ENCODE measurements around the gene HS2ST1. TPM values are rescaled to one million over a fixed set of nuclear protein-coding genes. Genes with fewer than 3 reads are reported as not detected.

The HS2ST1 gene
- polyA plus RNA-seq, 1 experiment, result 22.4 TPM

DNA sequence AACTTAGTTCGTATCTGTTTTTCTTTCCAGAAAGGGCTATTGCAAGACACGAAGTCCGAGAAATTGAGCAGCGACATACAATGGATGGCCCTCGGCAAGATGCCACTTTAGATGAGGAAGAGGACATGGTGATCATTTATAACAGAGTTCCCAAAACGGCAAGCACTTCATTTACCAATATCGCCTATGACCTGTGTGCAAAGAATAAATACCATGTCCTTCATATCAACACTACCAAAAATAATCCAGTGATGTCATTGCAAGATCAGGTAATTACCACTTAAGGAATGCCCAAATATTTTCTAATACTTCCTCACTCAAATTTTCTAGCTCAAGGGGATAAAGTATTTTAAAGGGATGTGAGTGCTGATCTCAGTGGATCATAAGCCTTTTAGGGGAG lies 158.5 kb downstream of the HS2ST1 start:
- POLR2A ChIA-PET, result no interaction called here
- no peak for DNase-seq (ENCODE audit: low read depth, low spot score)
- TF ChIP-seq, protein P1, sequence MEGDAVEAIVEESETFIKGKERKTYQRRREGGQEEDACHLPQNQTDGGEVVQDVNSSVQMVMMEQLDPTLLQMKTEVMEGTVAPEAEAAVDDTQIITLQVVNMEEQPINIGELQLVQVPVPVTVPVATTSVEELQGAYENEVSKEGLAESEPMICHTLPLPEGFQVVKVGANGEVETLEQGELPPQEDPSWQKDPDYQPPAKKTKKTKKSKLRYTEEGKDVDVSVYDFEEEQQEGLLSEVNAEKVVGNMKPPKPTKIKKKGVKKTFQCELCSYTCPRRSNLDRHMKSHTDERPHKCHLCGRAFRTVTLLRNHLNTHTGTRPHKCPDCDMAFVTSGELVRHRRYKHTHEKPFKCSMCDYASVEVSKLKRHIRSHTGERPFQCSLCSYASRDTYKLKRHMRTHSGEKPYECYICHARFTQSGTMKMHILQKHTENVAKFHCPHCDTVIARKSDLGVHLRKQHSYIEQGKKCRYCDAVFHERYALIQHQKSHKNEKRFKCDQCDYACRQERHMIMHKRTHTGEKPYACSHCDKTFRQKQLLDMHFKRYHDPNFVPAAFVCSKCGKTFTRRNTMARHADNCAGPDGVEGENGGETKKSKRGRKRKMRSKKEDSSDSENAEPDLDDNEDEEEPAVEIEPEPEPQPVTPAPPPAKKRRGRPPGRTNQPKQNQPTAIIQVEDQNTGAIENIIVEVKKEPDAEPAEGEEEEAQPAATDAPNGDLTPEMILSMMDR (IDR thresholded peaks at IDR 0.05; ENCODE audit: low read depth, low read length), result no peak
- Histone ChIP-seq H3K4me3 (ENCODE audit: low read depth, low read length) (no peak overlapping the region), H3K27me3 (ENCODE audit: control insufficient read depth, insufficient read depth, low read length) (no peaks in the 10 kb centered on the region), H3K27ac (ENCODE audit: low read depth, low read length) (no peak overlapping the region), H3K9me3 (ENCODE audit: control insufficient read depth, insufficient read depth, low read length) (no peaks in the 10 kb centered on the region)
- CTCF ChIA-PET, result no interaction called here

GRCh38 chr1:87074001-87074795 lies 159.8 kb downstream of the HS2ST1 start:
- TF ChIP-seq, protein P1 (IDR thresholded peaks at IDR 0.05; ENCODE audit: low read depth, low read length), result no peak
- H3K9me3 ChIP-seq (ENCODE audit: control insufficient read depth, insufficient read depth, low read length), result no peaks in the 10 kb centered on the region
- H3K27ac ChIP-seq (ENCODE audit: low read depth, low read length), result no peak overlapping the region
- POLR2A ChIA-PET, result no interaction called here
- no peak overlapping the region for H3K4me3 ChIP-seq (ENCODE audit: low read depth, low read length)
- no peaks in the 10 kb centered on the region for H3K27me3 ChIP-seq (ENCODE audit: control insufficient read depth, insufficient read depth, low read length)
- no peak for DNase-seq (ENCODE audit: low read depth, low spot score)
- CTCF ChIA-PET, result interaction anchor here (0.6 to 2.2 kb wide), 7 partner anchors 10 to 909 kb away, joined by 3 to 27 read pairs (median 5); partner anchors contain the start of gene SH3GLB1

GRCh38 chr1:87077959-87078639 lies 163.7 kb downstream of the HS2ST1 start:
- TF ChIP-seq, protein P1 (IDR thresholded peaks at IDR 0.05; ENCODE audit: low read depth, low read length), result no peak
- ChIA-PET CTCF (no interaction called here), POLR2A (no interaction called here)
- H3K4me3 ChIP-seq (ENCODE audit: low read depth, low read length), result no peak overlapping the region
- no peak overlapping the region for H3K27ac ChIP-seq (ENCODE audit: low read depth, low read length)
- H3K27me3 ChIP-seq (ENCODE audit: control insufficient read depth, insufficient read depth, low read length), result no peaks in the 10 kb centered on the region
- H3K9me3 ChIP-seq (ENCODE audit: control insufficient read depth, insufficient read depth, low read length), result no peaks in the 10 kb centered on the region
- no peak for DNase-seq (ENCODE audit: low read depth, low spot score)

DNA sequence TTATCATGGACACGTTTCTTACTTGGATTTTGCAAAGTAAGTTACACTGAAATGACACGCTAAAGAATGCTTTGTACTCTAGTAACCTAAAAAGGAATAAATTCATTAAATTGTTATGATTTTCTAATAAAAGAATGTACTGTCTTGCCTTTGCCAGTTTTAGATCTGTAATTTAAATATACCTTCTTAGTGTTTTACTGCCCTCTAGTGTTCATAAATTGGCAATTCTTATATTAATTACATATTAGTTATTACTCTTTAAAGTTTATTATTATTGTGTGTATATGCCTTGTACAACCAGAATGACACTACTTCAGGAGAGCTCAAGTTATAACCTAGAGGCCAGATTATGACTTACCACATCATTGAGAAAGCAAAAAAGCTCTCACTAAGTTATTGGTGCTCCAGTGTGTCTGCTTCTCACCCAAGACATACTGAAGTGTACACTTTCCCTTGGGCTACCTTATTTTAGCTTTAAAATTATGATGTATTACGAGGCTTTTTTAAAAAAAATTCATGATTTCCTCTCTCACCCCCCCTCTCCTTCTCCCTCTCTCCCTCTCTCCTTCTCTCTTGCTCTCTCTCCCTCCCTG lies 169.9 kb downstream of the HS2ST1 start:
- TF ChIP-seq, protein P1 (IDR thresholded peaks at IDR 0.05; ENCODE audit: low read depth, low read length), result peak; percentile 47
- POLR2A ChIA-PET, result no interaction called here
- CTCF ChIA-PET, result interaction anchor here (0.6 to 6.3 kb wide), 37 partner anchors 9 to 704 kb away, joined by 3 to 81 read pairs (median 5); partner anchors contain the start of gene SH3GLB1
- no peaks in the 10 kb centered on the region for H3K9me3 ChIP-seq (ENCODE audit: control insufficient read depth, insufficient read depth, low read length)
- no peak for DNase-seq (ENCODE audit: low read depth, low spot score)
- no peak overlapping the region for H3K27ac ChIP-seq (ENCODE audit: low read depth, low read length)
- H3K27me3 ChIP-seq (ENCODE audit: control insufficient read depth, insufficient read depth, low read length), result no peaks in the 10 kb centered on the region
- no peak overlapping the region for H3K4me3 ChIP-seq (ENCODE audit: low read depth, low read length)

All from AG04450 (cell line).